Adrenal gland (tissue), 12 donors: ENCODE results near the gene DYNLT2. TPM values are rescaled to one million over a fixed set of nuclear protein-coding genes. Genes with fewer than 3 reads are reported as not detected.
A peak's percentile ranks its signal among the peaks of the same experiment; 100 is the strongest.

Experiments
- DNase-seq, 7 donors: peaks; one replicate each; pipeline ENCODE4 v3.0.0-alpha.2; 2019 to 2020
- H3K27ac ChIP-seq, 5 donors: fragments of 200-600 bp; sonication (generic) in 4 of 5; 1 replicate in 3 of 5; 2 replicates in 2 of 5; pipeline versions ENCODE4 v1.5.1 to v1.8.0; 2016 to 2020; ENCODE audit warnings: mild to moderate bottlenecking in 1 of 5
- H3K27me3 ChIP-seq: fragments of 200-600 bp; 2 replicates; pipeline ENCODE4 v1.8.0; 2021
- H3K36me3 ChIP-seq, 2 donors: fragments of 200-600 bp; replicated peaks in 1 of 2; 1 replicate in 1 of 2; 2 replicates in 1 of 2; pipeline versions ENCODE4 v1.5.1 to v1.8.0; 2018 to 2022
- H3K4me1 ChIP-seq, 2 donors: fragments of 200-600 bp; replicated peaks in 1 of 2; 1 replicate in 1 of 2; 2 replicates in 1 of 2; pipeline versions ENCODE4 v1.5.1 to v1.8.0; 2018 to 2021
- H3K4me3 ChIP-seq, 4 donors: fragments of 200-600 bp; sonication (generic) in 3 of 4; one replicate each; pipeline ENCODE4 v1.5.1; 2016 to 2018
- H3K9me3 ChIP-seq, 3 donors: fragments of 200-600 bp; sonication (generic) in 1 of 3; replicated peaks in 1 of 3; 1 replicate in 2 of 3; 2 replicates in 1 of 3; pipeline versions ENCODE4 v1.5.1 to v1.8.0; 2016 to 2021
- POLR2A ChIP-seq, 2 donors: fragments of 450-650 bp; IDR thresholded peaks; one replicate each; pipeline ENCODE4 v1.6.1; 2017; ENCODE audit warnings: antibody characterized with exemption in 2 of 2, mild to moderate bottlenecking in 2 of 2, moderate library complexity in 1 of 2
- WGBS, 4 donors: extraction: QIAGEN DNeasy Blood & Tissue Kit in 2 of 4; methylation state at CpG; one replicate each; pipeline versions ENCODE4 v1.1.5 to v1.1.7; 2013 to 2017; 5-methylcytosine and 5-hydroxymethylcytosine counted together
- intact Hi-C, 2 donors: fragments of 100-400 bp; cut with DNase I; formaldehyde crosslinking; loops; one replicate each; pipeline versions ENCODE4 v1.14.1 to v1.15.0; 2022 to 2023
- polyA plus RNA-seq, 3 donors: library from polyadenylated mRNA; stranded (reverse); fragments of 200-250 nt in 2 of 3; fragments of 350-450 nt in 1 of 3; fragmentation: Illumina TruSeq in 1 of 3; extraction: RNeasy Lipid Tissue Mini Kit (QIAGEN cat#74804) in 1 of 3; gene quantifications; one replicate each; pipeline ENCODE4 v1.2.3, GENCODE V29; 2013 to 2014
- total RNA-seq, 9 donors: library from RNA; depleted of rRNA in 4 of 9; stranded (reverse); fragments of >200 nt in 4 of 9; fragments of 120-200 nt in 1 of 9; fragmentation: NEBNext Ultra II Directional in 1 of 9; extraction: Animal tissue kit (Norgen Biotek cat#: 25700) in 1 of 9; gene quantifications; one replicate each; pipeline versions ENCODE4 v1.1.0 to v1.2.4, GENCODE V29; 2013 to 2023
- TF ChIP-seq, protein P1 (sequence below), 6 experiments: fragments of 450-650 bp in 4 of 6; fragments of 200-600 bp in 2 of 6; sonication (generic) in 1 of 6; IDR thresholded peaks; 1 replicate in 5 of 6; 2 replicates in 1 of 6; pipeline versions ENCODE4 v1.5.1 to v1.8.0; 2016 to 2021; ENCODE audit warnings: antibody characterized with exemption in 6 of 6, mild to moderate bottlenecking in 2 of 6, moderate library complexity in 1 of 6
- donor health status: healthy with polysubstance abuse.
- donor health status: Bipolar disorder and iron deficiency.
- donor health status: DM: yes; HTN: yes; CAD: no.
- donor health status: DM: no; HTN: no; CAD: no.
- donor health status: DM: no; HTN: no; CAD: no.
- donor health status: DM: yes; HTN: yes; CAD: no.

DYNLT2 gene
- total and polyA plus RNA-seq, 12 donors, result 0.14 to 4.6 (median 1.7) TPM

DNA sequence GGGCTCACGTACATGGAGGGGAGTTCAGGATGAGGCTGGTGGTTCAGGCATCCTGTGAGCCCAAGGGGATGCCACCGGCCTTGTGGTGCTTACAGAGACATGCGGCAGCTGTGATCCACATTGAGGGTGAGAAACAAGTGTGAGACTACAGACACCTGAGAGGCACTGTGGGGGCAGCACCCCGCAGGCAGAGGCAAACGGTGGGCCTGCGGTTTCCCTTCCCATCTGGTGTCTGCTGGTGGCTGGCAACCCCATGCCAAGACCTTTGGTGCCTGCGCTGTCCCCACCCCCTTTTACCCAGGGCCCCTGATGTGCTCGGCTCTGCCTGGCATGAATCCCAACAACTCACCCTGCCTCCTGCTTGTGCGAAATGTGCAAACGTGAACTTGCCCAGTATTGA lies 42.0 kb upstream of the DYNLT2 start:
- TF ChIP-seq POLR2A (IDR thresholded peaks at IDR 0.05), result no peak
- Histone ChIP-seq H3K4me1 (peaks cover 7 to 16% of the 10 kb centered on the region in 2 donors), H3K27ac (no peak overlapping the region), H3K4me3 (no peak overlapping the region), H3K36me3 (no peaks in the 10 kb centered on the region), H3K9me3 (no peaks in the 10 kb centered on the region), H3K27me3 (no peaks in the 10 kb centered on the region)
- DNase-seq, result peak in 1 of 7 donors; percentile 43
- intact Hi-C loops, result loop anchor here in 1 of 2 donors (10.0 kb wide), 1 partner anchor 731 kb away; no protein-coding TSS in a partner anchor
- 83 to 94% (median 89%) methylated on average over 5 to 10 of the region's 10 CpGs for WGBS, 4 donors

DNA sequence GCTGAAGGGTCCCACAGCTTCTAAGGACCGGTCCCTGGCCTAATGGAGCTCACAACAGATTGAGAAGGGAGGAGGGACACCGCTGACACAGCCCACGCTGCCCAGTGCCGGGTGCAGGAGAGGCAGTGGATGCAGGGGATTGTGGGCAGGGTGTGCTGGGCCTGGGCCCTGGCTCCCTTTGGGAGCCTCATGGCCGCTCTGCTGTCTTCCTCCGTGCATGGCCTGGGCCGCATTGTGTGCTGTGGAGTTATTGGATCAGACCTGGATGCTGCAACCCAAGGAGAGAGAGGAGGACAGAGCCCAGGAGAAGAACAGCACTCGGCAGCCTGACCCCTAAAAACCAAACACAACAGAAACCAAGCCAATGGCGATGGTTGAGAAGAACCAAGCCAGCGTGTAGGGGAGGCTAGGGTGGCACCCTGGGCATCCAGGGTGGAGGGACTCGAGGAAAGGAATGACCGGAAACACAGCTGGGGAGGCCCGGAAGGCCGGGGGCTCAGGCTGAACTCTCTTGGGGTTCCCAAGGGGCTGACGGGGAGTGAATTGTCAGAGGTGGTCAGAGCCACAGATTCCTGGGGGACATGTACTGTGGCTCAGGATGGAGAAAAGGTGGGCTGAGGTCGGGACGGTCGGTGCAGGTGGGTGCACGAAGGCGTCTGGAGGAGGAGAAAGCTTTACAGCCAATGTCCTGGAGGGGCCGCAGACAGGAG lies 41.1 kb upstream of the DYNLT2 start:
- TF ChIP-seq, protein P1, sequence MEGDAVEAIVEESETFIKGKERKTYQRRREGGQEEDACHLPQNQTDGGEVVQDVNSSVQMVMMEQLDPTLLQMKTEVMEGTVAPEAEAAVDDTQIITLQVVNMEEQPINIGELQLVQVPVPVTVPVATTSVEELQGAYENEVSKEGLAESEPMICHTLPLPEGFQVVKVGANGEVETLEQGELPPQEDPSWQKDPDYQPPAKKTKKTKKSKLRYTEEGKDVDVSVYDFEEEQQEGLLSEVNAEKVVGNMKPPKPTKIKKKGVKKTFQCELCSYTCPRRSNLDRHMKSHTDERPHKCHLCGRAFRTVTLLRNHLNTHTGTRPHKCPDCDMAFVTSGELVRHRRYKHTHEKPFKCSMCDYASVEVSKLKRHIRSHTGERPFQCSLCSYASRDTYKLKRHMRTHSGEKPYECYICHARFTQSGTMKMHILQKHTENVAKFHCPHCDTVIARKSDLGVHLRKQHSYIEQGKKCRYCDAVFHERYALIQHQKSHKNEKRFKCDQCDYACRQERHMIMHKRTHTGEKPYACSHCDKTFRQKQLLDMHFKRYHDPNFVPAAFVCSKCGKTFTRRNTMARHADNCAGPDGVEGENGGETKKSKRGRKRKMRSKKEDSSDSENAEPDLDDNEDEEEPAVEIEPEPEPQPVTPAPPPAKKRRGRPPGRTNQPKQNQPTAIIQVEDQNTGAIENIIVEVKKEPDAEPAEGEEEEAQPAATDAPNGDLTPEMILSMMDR (IDR thresholded peaks at IDR 0.05), result no peak
- TF ChIP-seq POLR2A (IDR thresholded peaks at IDR 0.05), result no peak
- Histone ChIP-seq H3K27ac (no peak overlapping the region), H3K4me1 (peaks cover 7 to 16% of the 10 kb centered on the region in 2 donors), H3K4me3 (no peak overlapping the region), H3K9me3 (no peaks in the 10 kb centered on the region), H3K36me3 (no peaks in the 10 kb centered on the region), H3K27me3 (no peaks in the 10 kb centered on the region)
- DNase-seq, result peak in 1 of 7 donors; percentile 41
- intact Hi-C loops, result loop anchor here in 1 of 2 donors (10.0 kb wide), 1 partner anchor 732 kb away; no protein-coding TSS in a partner anchor
- WGBS, 4 donors, result 90 to 91% (median 91%) methylated on average over 19 to 21 of the region's 21 CpGs

DNA sequence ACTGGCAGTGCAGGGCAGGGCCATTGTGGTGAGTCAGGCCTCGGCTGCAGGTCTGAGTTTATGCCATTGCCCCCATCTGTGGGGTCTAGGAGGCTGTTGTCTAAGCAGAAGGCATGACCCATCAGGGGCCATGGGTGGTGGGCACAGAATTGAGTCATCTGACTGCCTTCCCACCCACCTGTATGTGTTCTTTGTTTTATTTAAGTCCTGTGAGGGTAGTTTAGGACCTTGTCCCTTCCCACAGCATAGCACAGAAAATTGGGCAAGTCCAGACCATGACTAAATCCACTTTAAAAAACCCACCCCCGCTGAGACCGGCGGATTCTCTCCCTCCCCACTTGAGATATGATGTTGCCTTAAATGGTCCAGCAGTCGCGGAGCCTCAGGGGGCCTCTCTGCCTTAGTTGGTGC lies 40.4 kb upstream of the DYNLT2 start:
- no peak for TF ChIP-seq POLR2A (IDR thresholded peaks at IDR 0.05)
- TF ChIP-seq, protein P1 (IDR thresholded peaks at IDR 0.05), result no peak
- H3K4me3 ChIP-seq, result no peak overlapping the region
- H3K27me3 ChIP-seq, result no peaks in the 10 kb centered on the region
- no peaks in the 10 kb centered on the region for H3K36me3 ChIP-seq
- DNase-seq, result peak in 2 of 7 donors; percentile 12 to 42
- intact Hi-C loops, result loop anchor here in 1 of 2 donors (10.0 kb wide), 1 partner anchor 733 kb away; no protein-coding TSS in a partner anchor
- 59 to 84% (median 76%) methylated on average over 6 of the region's 6 CpGs for WGBS, 4 donors
- no peak overlapping the region for H3K27ac ChIP-seq
- H3K9me3 ChIP-seq, result no peaks in the 10 kb centered on the region
- peaks cover 7 to 16% of the 10 kb centered on the region in 2 donors for H3K4me1 ChIP-seq

DNA sequence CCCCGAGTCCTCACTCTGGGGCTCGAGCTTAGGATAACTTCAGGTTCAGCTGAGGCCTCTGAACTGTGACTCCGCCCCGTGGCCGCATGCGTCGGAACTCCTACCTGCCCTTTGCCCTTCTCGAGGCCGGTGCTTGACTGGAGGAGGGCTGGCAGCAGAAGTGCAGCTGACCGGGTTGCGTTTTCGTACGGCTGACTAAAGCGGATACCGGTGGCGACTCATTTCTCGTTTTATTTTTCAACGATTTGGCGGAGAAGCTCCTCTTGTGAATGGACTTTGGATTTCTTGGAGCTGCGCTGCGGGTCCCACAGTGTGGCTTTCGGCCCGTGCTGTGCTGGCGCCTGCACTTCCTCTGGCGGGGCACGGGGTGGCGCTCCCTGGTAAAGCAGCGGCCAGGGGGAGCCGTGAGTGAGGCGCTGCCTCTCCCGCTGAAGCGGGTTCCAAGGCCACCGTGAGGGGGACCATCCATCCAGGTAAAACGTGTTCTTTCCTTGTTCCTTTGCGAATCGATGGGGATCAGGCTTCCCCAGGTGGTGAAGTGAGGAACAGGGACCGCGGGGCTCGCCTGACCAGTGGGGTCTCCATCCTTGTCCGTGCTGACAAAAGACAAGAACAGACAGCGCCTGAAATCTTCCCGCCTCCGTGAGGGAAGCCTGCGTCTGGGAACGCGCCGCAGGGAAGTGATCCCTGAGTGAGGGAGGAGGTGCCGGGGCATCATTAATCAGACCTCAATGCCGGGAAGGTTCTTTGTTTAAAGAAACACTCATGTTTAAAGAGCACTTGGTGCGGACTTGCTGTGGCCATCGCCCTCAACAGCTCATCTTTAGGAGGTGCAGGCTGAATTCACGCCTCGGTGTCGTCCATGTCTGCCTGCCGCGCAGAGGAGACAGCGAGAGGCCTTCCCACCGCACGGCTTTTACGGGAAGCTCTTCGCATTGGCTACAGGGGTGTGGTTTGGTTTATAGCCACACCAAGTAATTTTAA lies 38.9 kb upstream of the DYNLT2 start:
- intact Hi-C loops, result loop anchor here in 1 of 2 donors (10.0 kb wide), 1 partner anchor 735 kb away; no protein-coding TSS in a partner anchor

More for the DNA sequence above, 38.9 kb upstream of the DYNLT2 start:
- WGBS, 4 donors, result 0 to 2% (median 1%) methylated on average over 38 to 61 of the region's 61 CpGs
- H3K27ac ChIP-seq, result peak overlapping the region in 2 of 5 donors; percentile 79 to 80
- peak overlapping the region in 1 of 4 donors; percentile 48 for H3K4me3 ChIP-seq
- no peaks in the 10 kb centered on the region for H3K36me3 ChIP-seq
- no peaks in the 10 kb centered on the region for H3K27me3 ChIP-seq
- H3K9me3 ChIP-seq, result no peaks in the 10 kb centered on the region
- DNase-seq, result peak; percentile 72 to 84 (median 75)
- TF ChIP-seq, protein P1 (IDR thresholded peaks at IDR 0.05), result peak; percentile 90 to 99 (median 94)
- peak in 1 of 2 donors; percentile 14 for TF ChIP-seq POLR2A (IDR thresholded peaks at IDR 0.05)
- peaks cover 7 to 16% of the 10 kb centered on the region in 2 donors for H3K4me1 ChIP-seq
